ENCODE results near the gene EPB41. TPM values are rescaled to one million over a fixed set of nuclear protein-coding genes. Genes with fewer than 3 reads are reported as not detected.
A peak's percentile ranks its signal among the peaks of the same experiment; 100 is the strongest.
"Not testable (repeated sequence)": the region's sequence is repeated elsewhere in the genome, so short reads cannot be mapped to it uniquely, and the experiment has no call there.

The EPB41 gene
- total and polyA plus RNA-seq, 2 experiments from 2014 or later: 26.8 to 112 TPM

DNA sequence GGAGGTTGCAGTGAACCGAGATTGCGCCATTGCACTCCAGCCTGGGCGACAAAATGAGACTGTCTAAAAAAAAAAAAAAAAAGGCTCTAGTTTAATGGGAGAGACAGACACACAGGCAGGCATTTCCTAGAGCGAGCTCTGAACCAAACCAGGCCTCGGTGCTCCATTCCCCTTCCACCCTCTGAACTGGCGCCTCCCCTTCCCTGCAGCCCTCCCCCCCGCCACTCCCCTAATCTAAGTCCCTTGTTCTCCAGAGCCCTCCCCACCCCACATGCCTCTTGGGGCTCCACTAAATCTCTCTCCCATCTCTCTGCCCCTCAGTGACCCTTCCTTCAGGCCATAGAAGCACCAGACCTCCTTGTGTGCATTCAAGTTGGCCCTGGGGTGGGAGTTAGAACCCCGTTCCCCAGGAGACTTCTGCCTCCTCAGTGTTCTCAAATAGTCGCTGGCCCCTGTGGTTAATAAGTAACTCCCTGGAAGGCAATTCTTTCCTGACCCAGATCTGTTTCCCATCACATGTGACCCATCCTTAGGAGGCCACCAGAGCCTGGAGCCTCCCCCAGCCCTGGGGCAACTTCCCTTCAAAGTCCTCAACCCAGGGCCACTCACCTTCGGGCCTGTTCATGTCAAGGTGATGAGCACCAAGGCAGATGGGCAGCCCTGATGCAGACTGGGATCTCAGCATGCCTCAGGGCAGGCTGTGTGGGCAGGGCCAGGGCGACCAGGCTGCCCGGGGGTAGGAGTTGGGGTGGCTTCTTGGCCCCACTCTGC is 42.6 kb upstream of the EPB41 start:
- Histone ChIP-seq H3K36me3 (ENCODE audit: insufficient read depth) (no peaks in the 10 kb centered on the region; the same call in 1 of the 2 replicates), H3F3A (replicated peaks; ENCODE audit: low read depth) (no peaks in the 10 kb centered on the region), H3K79me2 (replicated peaks; ENCODE audit: insufficient read depth) (no peaks in the 10 kb centered on the region), H3K27ac (ENCODE audit: low read depth) (no peak overlapping the region), H4K20me1 (replicated peaks; ENCODE audit: insufficient read depth) (no peaks in the 10 kb centered on the region), H3K9me2 (ENCODE audit: insufficient read depth) (no peaks in the 10 kb centered on the region), H3K4me3 (no peak overlapping the region), H3K27me3 (ENCODE audit: insufficient read depth) (no peaks in the 10 kb centered on the region), H3K4me1 (ENCODE audit: insufficient read depth) (no peaks in the 10 kb centered on the region), H2AFZ (no peak overlapping the region), H3K4me2 (no peak overlapping the region)
- Mint-ChIP-seq H3K36me3 (ENCODE audit: low read depth) (no peaks in the 10 kb centered on the region; the same call in 2 of the 3 replicates), H3K9me3 (no peaks in the 10 kb centered on the region), H3K4me3 (no peak overlapping the region), H3K27ac (no peak overlapping the region), H3K27me3 (ENCODE audit: insufficient read depth, low read depth, poor library complexity) (peaks cover 3% of the 10 kb centered on the region), H3K4me1 (no peaks in the 10 kb centered on the region)
- no peak for TF ChIP-seq EZH2phosphoT487 (IDR thresholded peaks at IDR 0.05; ENCODE audit: unreplicated experiment)
- TF ChIP-seq NANOG (IDR thresholded peaks at IDR 0.05; ENCODE audit: borderline replicate concordance): no peak
- no peak for TF ChIP-seq ZNF331 (CRISPR knock-in tag; IDR thresholded peaks at IDR 0.05; ENCODE audit: low read depth)
- no peak for DNase-seq (ENCODE audit: low spot score)
- ATAC-seq: no peak

- not testable (repeated sequence) for DNase-seq (ENCODE audit: low spot score); H3K79me2 ChIP-seq (replicated peaks; ENCODE audit: insufficient read depth); H3F3A ChIP-seq (replicated peaks; ENCODE audit: low read depth); H3K9me3 Mint-ChIP-seq; H3K27ac Mint-ChIP-seq; H3K36me3 ChIP-seq (ENCODE audit: insufficient read depth); H3K4me1 ChIP-seq (ENCODE audit: insufficient read depth); H4K20me1 ChIP-seq (replicated peaks; ENCODE audit: insufficient read depth); H3K36me3 Mint-ChIP-seq (ENCODE audit: low read depth); H3K27ac ChIP-seq (ENCODE audit: low read depth); H3K4me3 ChIP-seq; H3K27me3 ChIP-seq (ENCODE audit: insufficient read depth); H3K4me2 ChIP-seq; H2AFZ ChIP-seq; H3K4me1 Mint-ChIP-seq; H3K27me3 Mint-ChIP-seq (ENCODE audit: insufficient read depth, low read depth, poor library complexity); H3K9me2 ChIP-seq (ENCODE audit: insufficient read depth); H3K4me3 Mint-ChIP-seq; ATAC-seq
Observed at GRCh38 chr1:28875134-28875533, 39.2 kb upstream of the EPB41 start.

DNA sequence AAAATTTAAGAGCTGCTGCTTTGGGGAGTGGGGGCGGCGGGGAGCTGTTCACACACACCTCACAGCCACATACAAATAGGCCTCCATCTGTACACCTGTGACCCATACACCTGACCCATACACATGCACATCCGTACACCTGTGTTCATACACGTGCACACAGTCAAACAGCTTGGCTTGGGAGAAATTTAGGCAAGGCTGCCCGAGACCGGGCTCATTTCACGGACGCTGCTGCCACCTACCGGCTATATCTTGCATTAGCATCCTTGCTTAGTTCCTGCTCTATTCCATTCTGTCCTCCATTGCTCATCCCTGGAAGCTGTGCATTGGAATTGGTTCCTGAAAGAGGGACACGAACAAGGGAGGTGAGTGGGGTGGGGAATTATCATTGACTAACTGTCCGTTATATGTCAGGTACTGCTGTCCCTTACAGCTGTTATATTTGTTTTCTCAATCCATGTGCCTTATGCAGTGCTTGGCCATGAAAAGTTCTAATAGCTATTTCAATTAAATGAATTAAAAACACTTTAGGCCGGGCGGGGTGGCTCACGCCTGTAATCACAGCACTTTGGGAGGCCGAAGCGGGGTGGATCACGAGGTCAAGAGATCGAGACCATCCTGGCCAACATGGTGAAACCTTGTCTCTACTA is 37.1 kb upstream of the EPB41 start:
- Histone ChIP-seq H3K36me3 (ENCODE audit: insufficient read depth) (no peaks in the 10 kb centered on the region), H3K79me2 (replicated peaks; ENCODE audit: insufficient read depth) (no peaks in the 10 kb centered on the region), H3K4me1 (ENCODE audit: insufficient read depth) (no peaks in the 10 kb centered on the region), H4K20me1 (replicated peaks; ENCODE audit: insufficient read depth) (no peaks in the 10 kb centered on the region), H3K9me2 (ENCODE audit: insufficient read depth) (no peaks in the 10 kb centered on the region), H3K27me3 (ENCODE audit: insufficient read depth) (no peaks in the 10 kb centered on the region), H3K27ac (ENCODE audit: low read depth) (no peak overlapping the region), H3K4me2 (peak overlapping the region; percentile 56; the same call in 1 of the 2 replicates), H2AFZ (no peak overlapping the region; the same call in 1 of the 2 replicates), H3F3A (replicated peaks; ENCODE audit: low read depth) (no peaks in the 10 kb centered on the region; the same call in 1 of the 2 replicates), H3K4me3 (no peak overlapping the region)
- peaks cover 8% of the 10 kb centered on the region for H3K27me3 Mint-ChIP-seq (ENCODE audit: insufficient read depth, low read depth, poor library complexity)
- H3K9me3 Mint-ChIP-seq: no peaks in the 10 kb centered on the region
- DNase-seq (ENCODE audit: low spot score) (peak; percentile 91), ATAC-seq (peak; percentile 70)
- TF ChIP-seq, protein P1, sequence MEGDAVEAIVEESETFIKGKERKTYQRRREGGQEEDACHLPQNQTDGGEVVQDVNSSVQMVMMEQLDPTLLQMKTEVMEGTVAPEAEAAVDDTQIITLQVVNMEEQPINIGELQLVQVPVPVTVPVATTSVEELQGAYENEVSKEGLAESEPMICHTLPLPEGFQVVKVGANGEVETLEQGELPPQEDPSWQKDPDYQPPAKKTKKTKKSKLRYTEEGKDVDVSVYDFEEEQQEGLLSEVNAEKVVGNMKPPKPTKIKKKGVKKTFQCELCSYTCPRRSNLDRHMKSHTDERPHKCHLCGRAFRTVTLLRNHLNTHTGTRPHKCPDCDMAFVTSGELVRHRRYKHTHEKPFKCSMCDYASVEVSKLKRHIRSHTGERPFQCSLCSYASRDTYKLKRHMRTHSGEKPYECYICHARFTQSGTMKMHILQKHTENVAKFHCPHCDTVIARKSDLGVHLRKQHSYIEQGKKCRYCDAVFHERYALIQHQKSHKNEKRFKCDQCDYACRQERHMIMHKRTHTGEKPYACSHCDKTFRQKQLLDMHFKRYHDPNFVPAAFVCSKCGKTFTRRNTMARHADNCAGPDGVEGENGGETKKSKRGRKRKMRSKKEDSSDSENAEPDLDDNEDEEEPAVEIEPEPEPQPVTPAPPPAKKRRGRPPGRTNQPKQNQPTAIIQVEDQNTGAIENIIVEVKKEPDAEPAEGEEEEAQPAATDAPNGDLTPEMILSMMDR (conservative IDR thresholded peaks at IDR 0.05; ENCODE audit: low read depth in 2 of 2): peak; percentile 96 to 99
- TF ChIP-seq JUNB (IDR thresholded peaks at IDR 0.05; ENCODE audit: unreplicated experiment): no peak
- H3K27ac Mint-ChIP-seq: no peak overlapping the region
- peaks cover 6% of the 10 kb centered on the region for H3K4me1 Mint-ChIP-seq
- no peaks in the 10 kb centered on the region; the same call in 2 of the 3 replicates for H3K36me3 Mint-ChIP-seq (ENCODE audit: low read depth)
- no peak overlapping the region; the same call in 2 of the 3 replicates for H3K4me3 Mint-ChIP-seq
